NCI-H1417 (cell line): ENCODE measurements around the gene MPG.
A peak's percentile ranks its signal among the peaks of the same experiment; 100 is the strongest.
"Not testable (repeated sequence)": the region's sequence is repeated elsewhere in the genome, so short reads cannot be mapped to it uniquely, and the experiment has no call there.

Source experiments
- DNase-seq, 3 experiments: peaks; one replicate each; lab custom pipeline; 2025; lab: John Stamatoyannopoulos, UW

MPG gene

DNA sequence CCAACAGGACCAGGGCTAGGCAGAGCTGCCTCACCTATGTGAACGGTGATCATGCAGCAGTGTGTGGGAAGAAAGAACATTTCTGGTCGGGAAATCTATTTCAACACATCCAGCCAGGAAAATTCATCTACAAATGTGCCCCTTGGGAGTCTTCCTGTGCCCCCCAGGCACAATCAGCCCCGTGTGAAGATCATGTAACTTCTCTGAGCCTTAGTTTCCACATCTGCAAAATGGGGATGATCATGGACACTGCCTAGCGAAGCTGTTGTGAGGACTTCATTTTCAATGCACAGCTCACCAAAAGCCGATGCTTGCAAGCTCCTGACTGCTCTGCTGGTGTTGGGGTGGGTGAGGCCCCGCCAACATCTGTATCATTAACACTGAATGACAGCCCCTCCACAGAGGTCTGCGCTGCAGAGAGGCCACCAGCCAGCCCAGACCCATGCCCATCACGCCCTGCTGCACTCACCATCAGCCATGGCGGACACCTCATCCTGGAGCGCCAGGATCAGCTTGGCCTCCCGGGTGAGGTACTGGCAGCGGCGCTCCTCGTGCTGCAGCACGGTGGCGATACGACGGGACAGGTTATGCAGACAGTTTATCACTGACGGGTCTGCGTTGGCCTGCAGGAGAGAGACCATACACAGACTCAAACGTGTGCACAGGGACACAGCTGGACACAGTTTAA lies 34.3 kb downstream of the MPG start:
- DNase-seq, result no peak

DNA sequence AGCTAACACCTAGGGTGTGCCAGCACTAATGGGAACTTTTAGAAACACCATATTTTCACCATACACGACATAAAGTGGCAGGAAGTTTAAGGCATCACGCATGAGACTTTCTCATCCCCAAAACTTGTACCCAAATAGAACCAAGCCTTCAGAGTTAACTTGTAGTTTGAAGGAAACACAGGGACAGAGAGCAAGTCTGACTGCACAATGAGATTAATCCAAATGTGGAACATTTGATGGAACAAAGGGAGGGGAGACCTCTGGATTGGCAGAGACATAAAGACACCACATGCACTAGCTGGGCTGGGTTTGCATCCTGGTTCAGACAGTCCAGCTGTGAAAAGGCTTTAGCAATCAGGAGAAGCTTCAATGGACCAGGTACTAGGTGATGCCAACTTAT lies 36.3 kb downstream of the MPG start:
- no peak for DNase-seq

GRCh38 chr16:116015-116414 lies 38.0 kb downstream of the MPG start:
- no peak for DNase-seq

- peak; percentile 42 to 84 (median 75) for DNase-seq
Observed at GRCh38 chr16:117379-118365, 39.6 kb downstream of the MPG start.

- DNase-seq, result no peak
Observed at GRCh38 chr16:118857-119256, 40.8 kb downstream of the MPG start.

DNA sequence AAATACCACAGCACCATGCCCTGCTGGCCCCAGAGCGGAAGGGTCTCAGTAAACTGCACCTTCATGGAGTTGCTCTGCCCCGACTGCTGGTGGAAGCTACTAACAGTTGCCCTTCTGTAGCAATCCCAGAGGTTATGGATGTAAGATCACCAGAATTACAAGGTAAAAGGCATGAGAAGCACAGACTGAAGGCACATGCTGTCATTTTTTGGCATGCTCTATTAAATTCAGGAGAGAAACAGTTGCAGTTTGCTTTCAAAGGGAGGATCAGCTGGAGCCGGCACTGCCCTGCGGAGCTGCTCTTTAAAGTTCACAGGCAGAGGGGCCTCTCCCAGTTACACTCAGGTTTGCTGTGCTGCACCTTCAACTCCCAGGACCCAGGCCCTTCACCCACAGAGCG lies 41.3 kb downstream of the MPG start:
- no peak for DNase-seq

GRCh38 chr16:119835-120491 lies 41.9 kb downstream of the MPG start:
- no peak for DNase-seq

DNA sequence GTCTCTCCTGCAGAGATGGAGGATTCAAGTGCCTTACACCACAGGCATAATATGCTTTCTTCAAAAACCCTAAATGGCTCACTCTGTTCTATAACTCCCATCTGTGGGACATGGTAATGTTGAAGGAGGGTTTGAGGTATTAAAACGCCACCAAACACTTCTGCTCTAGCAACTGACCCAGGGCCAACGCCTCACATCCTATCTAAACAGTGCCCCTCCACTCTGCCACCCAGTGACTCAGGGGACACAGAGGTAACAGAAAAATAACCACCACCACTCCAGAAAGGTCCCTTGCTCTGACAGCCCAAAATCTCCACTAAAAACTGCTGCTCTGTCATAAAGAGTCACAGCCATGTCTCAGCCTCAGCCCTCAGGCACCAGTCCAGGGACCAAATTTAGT lies 42.7 kb downstream of the MPG start:
- DNase-seq, result no peak

- DNase-seq, result no peak
Observed at GRCh38 chr16:122361-122760, 44.3 kb downstream of the MPG start.

GRCh38 chr16:123558-124350 lies 45.7 kb downstream of the MPG start:
- not testable (repeated sequence) for DNase-seq

DNA sequence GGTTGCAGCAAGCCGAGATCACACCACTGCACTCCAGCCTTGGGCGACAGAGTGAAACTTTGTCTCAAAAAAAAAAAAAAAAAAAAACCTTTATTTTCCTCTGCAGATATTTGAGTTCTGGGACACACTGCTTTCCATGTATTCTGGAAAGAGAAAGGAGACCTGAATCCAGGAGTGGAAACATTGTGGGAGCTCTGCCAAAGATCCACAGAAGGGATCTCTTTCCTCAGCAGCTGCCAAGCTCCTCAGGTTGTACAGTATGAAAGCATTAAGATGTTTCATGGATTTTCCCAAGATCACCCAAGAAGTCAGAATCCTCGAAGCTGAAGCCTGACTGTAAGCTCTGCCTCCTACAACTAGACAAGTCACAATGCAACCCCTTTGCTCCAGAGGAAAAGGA lies 47.0 kb downstream of the MPG start:
- no peak for DNase-seq

GRCh38 chr16:129075-129474 lies 51.0 kb downstream of the MPG start:
- no peak for DNase-seq

DNA sequence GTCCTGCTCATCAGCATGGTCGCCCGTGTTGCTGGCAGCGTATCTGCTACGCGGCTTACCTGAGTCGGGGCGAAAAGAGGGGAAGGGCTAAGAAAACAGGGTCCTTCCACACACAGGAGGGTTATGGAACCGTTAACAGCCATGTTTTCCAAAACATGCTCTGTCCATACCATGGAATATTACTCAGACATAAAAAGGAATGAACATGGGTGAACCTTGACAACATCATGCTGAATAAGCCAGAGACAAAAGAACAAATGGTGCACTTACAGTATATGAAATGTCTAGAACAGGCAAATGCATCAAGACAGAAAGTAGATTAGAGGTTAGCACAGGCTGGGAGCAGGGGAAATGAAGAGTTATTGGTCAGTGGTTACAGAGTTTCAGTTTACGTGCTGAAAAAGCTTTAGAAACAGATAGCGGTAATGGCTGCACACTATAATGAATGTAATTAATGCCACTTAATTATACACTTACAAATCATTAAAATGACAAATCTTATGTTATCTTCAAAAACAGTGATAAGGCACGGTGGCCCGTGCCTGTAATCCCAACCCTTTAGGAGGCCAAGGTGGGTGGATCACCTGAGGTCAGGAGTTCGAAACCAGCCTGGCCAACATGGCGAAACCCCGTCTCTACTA lies 52.6 kb downstream of the MPG start:
- no peak for DNase-seq

DNA sequence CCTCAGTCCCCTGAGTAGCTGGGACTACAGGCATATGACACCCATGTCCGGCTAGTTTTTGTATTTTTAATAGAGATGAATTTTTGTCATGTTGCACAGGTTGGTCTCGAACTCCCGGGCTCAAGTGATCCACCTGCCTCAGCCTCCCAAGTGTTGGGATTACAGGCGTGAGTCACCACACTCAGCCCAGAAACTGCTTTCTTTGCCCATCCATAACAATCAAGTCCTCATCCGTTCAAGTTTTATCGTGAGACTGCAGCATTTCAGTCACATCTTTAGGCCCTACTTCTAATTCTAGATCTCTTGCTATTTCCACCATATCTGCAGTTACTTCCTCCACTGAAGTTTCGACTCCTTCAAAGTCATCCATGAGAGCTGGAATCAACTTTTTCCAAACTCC lies 54.1 kb downstream of the MPG start:
- DNase-seq, result no peak

GRCh38 chr16:133716-134115 lies 55.7 kb downstream of the MPG start:
- DNase-seq, result no peak
